Measurements from ENCODE around the gene CDK11B.
"Not testable (repeated sequence)": the region's sequence is repeated elsewhere in the genome, so short reads cannot be mapped to it uniquely, and the experiment has no call there.

The CDK11B gene

DNA sequence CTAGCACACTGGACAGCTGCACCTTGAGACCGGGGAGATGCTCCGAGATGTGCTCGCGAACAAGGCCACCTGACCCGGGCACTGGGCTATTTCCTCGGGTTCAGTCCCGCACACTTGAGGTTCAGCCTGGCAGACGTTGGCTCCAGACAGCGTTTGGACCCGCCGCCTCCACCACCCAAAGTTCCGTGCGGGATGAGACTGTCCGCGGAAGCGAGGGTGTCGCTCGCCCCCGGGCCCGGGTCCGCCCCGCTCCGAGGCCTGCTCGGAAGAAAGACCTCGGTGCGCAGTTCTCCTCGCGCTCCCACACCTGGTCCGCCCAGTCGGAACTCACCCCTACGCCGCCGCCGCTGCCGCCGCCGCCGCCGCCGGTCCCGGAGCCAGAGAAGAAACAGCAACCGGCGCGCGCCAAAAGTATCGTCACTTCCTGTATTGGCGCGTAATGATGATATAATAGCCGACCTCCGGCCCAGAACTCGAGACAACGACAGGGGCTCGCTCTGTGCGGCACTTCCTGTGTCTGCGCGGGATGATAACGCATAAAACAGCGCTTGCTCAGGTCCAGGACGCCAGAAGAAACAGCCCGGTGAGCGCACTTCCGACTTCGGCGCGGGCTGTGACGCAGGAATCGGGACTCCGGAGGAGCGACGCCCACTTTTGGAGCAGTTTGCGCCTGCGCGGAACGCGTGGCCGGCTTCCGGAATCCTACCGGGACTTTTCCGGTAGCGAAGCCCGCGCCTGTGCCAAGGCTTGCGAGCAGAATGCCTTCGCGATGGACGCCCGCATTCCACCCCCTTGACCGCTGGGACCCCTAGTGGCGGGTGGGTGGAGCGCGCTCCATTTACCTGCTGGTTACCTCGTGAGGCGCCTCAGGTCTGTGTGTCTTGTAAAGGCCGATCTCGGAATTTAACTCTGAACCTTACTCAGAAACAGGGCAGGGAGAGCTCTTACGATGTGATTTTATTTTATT is at the start of gene CDK11B:
CDK11B (minus strand) TSS at position 422 of the 967 bp plus-strand sequence. CDS start 1,519 bp downstream, outside the sequence.
- peaks cover 40% of the 10 kb centered on the region for H3K79me2 ChIP-seq (ENCODE audit: control insufficient read depth, low read length)
- not testable (repeated sequence) for H3K9me3 ChIP-seq (ENCODE audit: control insufficient read depth, insufficient read depth, low read length); H4K20me1 ChIP-seq (ENCODE audit: control insufficient read depth, insufficient read depth, low read depth, low read length); H3K4me1 ChIP-seq (ENCODE audit: control insufficient read depth, low read length); H3K27me3 ChIP-seq (ENCODE audit: control insufficient read depth, low read length); H3F3A ChIP-seq (ENCODE audit: control insufficient read depth, insufficient read depth); H3K9me2 ChIP-seq (replicated peaks; ENCODE audit: control insufficient read depth, low read length)
- H3K4me2 ChIP-seq (ENCODE audit: low read length) = peak within 1 kb of the TSS; percentile 65
- peak within 1 kb of the TSS; percentile 97 for H3K4me3 ChIP-seq (ENCODE audit: low read length)
- H3K27ac ChIP-seq (ENCODE audit: low read depth, low read length) = peak within 1 kb of the TSS; percentile 94
- peaks cover 36% of the 10 kb centered on the region for H3K36me3 ChIP-seq (ENCODE audit: control insufficient read depth, low read length)
- TF ChIP-seq CTCF (IDR thresholded peaks at IDR 0.05; ENCODE audit: low read depth, low read length, poor library complexity, severe bottlenecking) = peak; percentile 31

DNA sequence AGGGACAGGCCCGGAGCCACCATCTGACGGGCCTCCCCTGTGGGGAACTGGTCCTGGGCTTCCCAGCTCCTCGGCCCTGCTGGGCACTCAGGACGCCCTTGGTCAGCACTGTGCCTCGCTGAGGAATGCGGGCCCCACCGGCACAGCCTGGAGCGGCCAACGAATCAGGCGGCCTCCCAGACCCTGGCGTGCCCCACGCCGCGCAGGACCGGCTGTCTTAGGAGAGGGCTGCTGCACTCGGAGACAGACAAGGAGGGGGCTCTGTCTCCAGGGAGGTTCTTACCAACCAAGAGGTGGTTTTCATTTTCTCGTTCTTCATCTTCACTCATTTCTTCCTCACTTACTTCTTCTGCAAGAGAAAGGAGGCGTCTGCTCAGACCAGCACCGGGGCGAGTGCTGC is 49.1 kb upstream of the CDK11B start:
- H3K4me1 ChIP-seq (ENCODE audit: control insufficient read depth, low read length); H3K9me2 ChIP-seq (replicated peaks; ENCODE audit: control insufficient read depth, low read length); H3F3A ChIP-seq (ENCODE audit: control insufficient read depth, insufficient read depth); H3K9me3 ChIP-seq (ENCODE audit: control insufficient read depth, insufficient read depth, low read length); H3K36me3 ChIP-seq (ENCODE audit: control insufficient read depth, low read length); H3K79me2 ChIP-seq (ENCODE audit: control insufficient read depth, low read length); H3K4me2 ChIP-seq (ENCODE audit: low read length); H3K4me3 ChIP-seq (ENCODE audit: low read length); H4K20me1 ChIP-seq (ENCODE audit: control insufficient read depth, insufficient read depth, low read depth, low read length); H3K27ac ChIP-seq (ENCODE audit: low read depth, low read length); H3K27me3 ChIP-seq (ENCODE audit: control insufficient read depth, low read length): not testable (repeated sequence)

- not testable (repeated sequence) for H3K9me3 ChIP-seq (ENCODE audit: control insufficient read depth, insufficient read depth, low read length); H3K4me3 ChIP-seq (ENCODE audit: low read length); H3K4me2 ChIP-seq (ENCODE audit: low read length); H3K27me3 ChIP-seq (ENCODE audit: control insufficient read depth, low read length); H3K36me3 ChIP-seq (ENCODE audit: control insufficient read depth, low read length); H4K20me1 ChIP-seq (ENCODE audit: control insufficient read depth, insufficient read depth, low read depth, low read length); H3K4me1 ChIP-seq (ENCODE audit: control insufficient read depth, low read length); H3F3A ChIP-seq (ENCODE audit: control insufficient read depth, insufficient read depth); H3K27ac ChIP-seq (ENCODE audit: low read depth, low read length); H3K9me2 ChIP-seq (replicated peaks; ENCODE audit: control insufficient read depth, low read length); H3K79me2 ChIP-seq (ENCODE audit: control insufficient read depth, low read length)
Observed at GRCh38 chr1:1707241-1707640, 48.4 kb upstream of the CDK11B start.

- not testable (repeated sequence) for H3K27ac ChIP-seq (ENCODE audit: low read depth, low read length); H3K36me3 ChIP-seq (ENCODE audit: control insufficient read depth, low read length)
Observed at GRCh38 chr1:1705623-1706022, 46.8 kb upstream of the CDK11B start.

DNA sequence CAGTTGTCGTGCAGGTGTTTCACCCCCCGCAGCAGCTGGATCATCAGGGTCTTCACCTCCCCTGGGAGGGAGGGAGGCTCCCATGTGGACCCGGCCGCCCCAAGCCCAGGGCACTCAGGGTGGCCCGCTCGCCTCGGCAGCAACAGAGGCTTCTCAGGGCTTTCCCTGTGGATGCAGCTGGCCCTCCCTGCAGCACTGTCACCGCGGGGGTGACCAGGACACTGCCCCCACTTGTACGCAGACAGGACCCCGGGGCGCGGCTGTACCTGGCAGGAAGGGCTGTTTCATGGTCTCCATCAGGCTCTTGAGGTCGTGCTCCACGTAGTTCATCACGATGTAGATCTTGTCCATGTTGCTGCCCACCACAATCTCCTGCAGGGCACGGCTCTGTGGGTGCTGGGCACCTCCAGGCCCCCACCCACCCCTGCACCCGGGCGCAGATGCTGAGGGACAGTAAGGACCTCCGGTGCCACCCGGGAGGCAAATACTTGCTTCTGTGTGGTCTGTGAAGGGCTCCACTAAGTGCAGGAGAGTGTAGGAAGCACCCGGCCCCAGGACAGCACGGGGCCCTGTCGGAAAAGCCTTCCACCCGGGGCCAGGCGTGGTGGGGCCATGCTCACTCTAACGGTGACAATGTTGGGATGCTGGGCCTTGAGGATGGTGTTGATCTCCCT is 45.6 kb upstream of the CDK11B start:
- not testable (repeated sequence) for H3K79me2 ChIP-seq (ENCODE audit: control insufficient read depth, low read length); H3K27ac ChIP-seq (ENCODE audit: low read depth, low read length); H3F3A ChIP-seq (ENCODE audit: control insufficient read depth, insufficient read depth); H4K20me1 ChIP-seq (ENCODE audit: control insufficient read depth, insufficient read depth, low read depth, low read length); H3K4me1 ChIP-seq (ENCODE audit: control insufficient read depth, low read length); H3K4me2 ChIP-seq (ENCODE audit: low read length); H3K9me2 ChIP-seq (replicated peaks; ENCODE audit: control insufficient read depth, low read length); H3K27me3 ChIP-seq (ENCODE audit: control insufficient read depth, low read length); H3K36me3 ChIP-seq (ENCODE audit: control insufficient read depth, low read length); H3K4me3 ChIP-seq (ENCODE audit: low read length); H3K9me3 ChIP-seq (ENCODE audit: control insufficient read depth, insufficient read depth, low read length)

More at GRCh38 chr1:1705623-1706022, 46.8 kb upstream of the CDK11B start:
- not testable (repeated sequence) for H3F3A ChIP-seq (ENCODE audit: control insufficient read depth, insufficient read depth); H3K4me1 ChIP-seq (ENCODE audit: control insufficient read depth, low read length); H3K9me2 ChIP-seq (replicated peaks; ENCODE audit: control insufficient read depth, low read length); H3K4me3 ChIP-seq (ENCODE audit: low read length); H3K79me2 ChIP-seq (ENCODE audit: control insufficient read depth, low read length); H3K4me2 ChIP-seq (ENCODE audit: low read length); H3K27me3 ChIP-seq (ENCODE audit: control insufficient read depth, low read length); H3K9me3 ChIP-seq (ENCODE audit: control insufficient read depth, insufficient read depth, low read length); H4K20me1 ChIP-seq (ENCODE audit: control insufficient read depth, insufficient read depth, low read depth, low read length)

Measured in DOHH2 (cell line).